Bronchial epithelial cell (primary cell): ENCODE data around the gene CD99L2. TPM values are rescaled to one million over a fixed set of nuclear protein-coding genes. Genes with fewer than 3 reads are reported as not detected.

Experiments used
- DNase-seq: peaks from one replicate; pipeline ENCODE4 v3.0.0-alpha.2; 2010; ENCODE audit warnings: low read depth
- FAIRE-seq: peaks from 2 replicates; lab custom pipeline; 2011; peaks lifted over from hg19 to GRCh38; lab: Jason Lieb, UNC
- H3K27me3 ChIP-seq: 2 replicates; pipeline ENCODE4 v1.5.1; 2011; ENCODE audit warnings: low read length; ENCODE audit not compliant: control insufficient read depth, insufficient read depth
- H3K36me3 ChIP-seq: 2 replicates; pipeline ENCODE4 v1.5.1; 2011; ENCODE audit warnings: low read length; ENCODE audit not compliant: control insufficient read depth, insufficient read depth
- H3K4me3 ChIP-seq: 2 replicates; pipeline ENCODE4 v1.5.1; 2011; ENCODE audit warnings: mild to moderate bottlenecking, low read depth, low read length, control low read depth
- total RNA-seq: library from RNA; depleted of rRNA; stranded (reverse); fragments of >200 nt; gene quantifications from 2 replicates; pipeline ENCODE4 v1.2.1, GENCODE V29; 2014
- TF ChIP-seq, protein P1 (sequence below): IDR thresholded peaks from 2 replicates; pipeline ENCODE4 v1.5.1; 2011; ENCODE audit warnings: mild to moderate bottlenecking, moderate library complexity, low read length, control low read depth, inconsistent platforms; ENCODE audit not compliant: insufficient read depth, severe bottlenecking

Gene CD99L2
- total RNA-seq, 1 donor from 2014 or later: 10.8 TPM

DNA sequence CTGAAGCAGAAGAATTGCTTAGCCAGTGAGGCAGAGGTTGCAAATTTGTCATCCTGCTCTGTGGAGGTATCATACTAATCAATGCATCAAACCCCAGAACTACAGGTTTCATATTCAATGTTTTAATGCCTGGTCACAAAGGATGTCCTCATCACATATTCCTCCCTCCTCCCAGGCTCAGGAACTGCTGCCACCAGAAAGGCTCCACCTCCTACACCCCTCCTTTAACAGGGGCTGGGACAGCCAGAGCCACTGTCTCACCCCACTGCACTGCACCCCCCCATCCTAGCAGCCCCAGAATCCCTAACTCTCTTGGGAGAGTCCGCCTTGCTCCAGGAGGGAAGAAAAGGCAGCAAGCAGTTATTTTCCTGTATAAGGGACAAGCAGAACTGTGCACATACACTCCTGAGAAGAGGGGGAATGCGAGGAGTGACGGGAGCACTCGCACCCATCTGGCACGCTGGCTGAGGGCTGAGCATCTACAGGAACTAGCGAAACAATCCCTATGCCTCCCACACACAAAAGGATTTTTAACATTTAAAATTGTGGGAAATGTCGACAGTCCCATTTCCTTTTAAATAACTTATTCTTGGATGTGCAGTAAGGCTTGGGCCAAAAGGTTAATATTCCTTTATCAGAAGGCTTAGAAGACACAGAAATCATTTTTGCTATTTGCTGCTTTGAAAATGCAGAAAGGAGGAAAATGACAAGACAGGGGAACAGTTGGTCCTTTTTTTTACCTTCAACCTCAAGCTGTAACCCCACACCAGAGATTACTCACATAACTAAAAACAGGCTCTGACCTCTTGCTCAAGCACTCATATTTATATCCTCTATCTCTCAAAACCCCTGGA lies 27.8 kb downstream of the CD99L2 start:
- TF ChIP-seq, protein P1, sequence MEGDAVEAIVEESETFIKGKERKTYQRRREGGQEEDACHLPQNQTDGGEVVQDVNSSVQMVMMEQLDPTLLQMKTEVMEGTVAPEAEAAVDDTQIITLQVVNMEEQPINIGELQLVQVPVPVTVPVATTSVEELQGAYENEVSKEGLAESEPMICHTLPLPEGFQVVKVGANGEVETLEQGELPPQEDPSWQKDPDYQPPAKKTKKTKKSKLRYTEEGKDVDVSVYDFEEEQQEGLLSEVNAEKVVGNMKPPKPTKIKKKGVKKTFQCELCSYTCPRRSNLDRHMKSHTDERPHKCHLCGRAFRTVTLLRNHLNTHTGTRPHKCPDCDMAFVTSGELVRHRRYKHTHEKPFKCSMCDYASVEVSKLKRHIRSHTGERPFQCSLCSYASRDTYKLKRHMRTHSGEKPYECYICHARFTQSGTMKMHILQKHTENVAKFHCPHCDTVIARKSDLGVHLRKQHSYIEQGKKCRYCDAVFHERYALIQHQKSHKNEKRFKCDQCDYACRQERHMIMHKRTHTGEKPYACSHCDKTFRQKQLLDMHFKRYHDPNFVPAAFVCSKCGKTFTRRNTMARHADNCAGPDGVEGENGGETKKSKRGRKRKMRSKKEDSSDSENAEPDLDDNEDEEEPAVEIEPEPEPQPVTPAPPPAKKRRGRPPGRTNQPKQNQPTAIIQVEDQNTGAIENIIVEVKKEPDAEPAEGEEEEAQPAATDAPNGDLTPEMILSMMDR: no peak
- no peaks in the 10 kb centered on the region for H3K36me3 ChIP-seq
- H3K27me3 ChIP-seq: no peaks in the 10 kb centered on the region
- H3K4me3 ChIP-seq: no peak overlapping the region
- no peak for DNase-seq
- no peak for FAIRE-seq

DNA sequence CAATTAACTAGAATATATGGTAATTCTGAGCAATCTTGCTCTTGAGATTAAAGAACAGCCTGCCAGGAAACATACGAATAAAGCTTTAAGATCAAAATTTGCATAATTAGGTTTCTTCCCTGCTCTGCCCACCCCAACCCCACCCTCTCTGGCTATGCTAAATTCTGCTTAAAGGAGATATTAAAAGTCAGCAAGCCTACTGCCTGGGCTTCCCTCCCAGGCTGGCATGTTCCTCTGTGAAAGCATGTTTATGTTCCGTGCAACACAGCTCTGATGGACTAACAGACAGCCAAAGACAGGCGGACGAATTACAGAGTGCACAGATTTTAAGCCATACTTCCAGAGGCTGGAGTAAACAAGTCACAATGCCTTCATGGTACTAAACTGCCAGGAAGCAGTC lies 28.4 kb downstream of the CD99L2 start:
- Histone ChIP-seq H3K27me3 (no peaks in the 10 kb centered on the region), H3K4me3 (no peak overlapping the region), H3K36me3 (no peaks in the 10 kb centered on the region)
- no peak for DNase-seq
- TF ChIP-seq, protein P1: no peak
- FAIRE-seq: no peak

DNA sequence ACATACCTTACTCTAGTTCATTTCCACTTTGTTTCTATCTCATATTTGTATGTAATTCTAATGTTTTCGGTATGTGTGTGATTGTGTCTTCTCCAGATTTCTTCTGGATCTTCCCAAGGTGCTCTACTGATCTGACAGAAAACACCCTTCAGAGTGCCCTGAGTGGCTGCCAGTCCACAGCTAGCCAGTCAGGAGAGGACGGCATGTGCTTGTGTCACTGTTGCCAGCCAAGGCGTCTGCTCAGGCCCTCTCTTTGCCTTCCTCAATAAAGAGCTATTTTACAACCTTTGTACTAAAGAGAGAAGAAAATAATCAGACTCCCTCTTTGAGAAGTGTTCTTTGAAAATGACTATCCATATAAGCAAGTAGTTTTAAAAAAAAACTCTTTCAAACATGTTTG lies 29.0 kb downstream of the CD99L2 start:
- DNase-seq (no peak), FAIRE-seq (no peak)

DNA sequence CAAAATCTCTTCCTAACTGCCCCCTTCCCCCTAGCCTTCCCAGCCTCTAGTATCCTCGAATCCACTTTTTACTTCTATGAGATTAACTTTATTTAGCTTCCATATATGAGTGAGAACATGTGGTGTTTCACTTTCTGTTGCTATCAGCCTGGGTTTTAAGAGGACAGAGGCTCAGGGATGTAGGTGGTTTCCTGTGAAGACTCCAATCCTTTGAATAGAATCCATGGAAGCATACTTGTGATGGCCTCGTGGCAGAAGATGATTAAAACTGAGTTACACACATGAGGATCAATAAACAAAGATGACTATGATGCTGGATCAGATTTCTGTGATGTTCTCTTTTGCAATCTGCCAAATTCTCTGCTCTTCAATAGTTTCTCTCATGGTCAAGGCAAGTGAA lies 29.8 kb downstream of the CD99L2 start:
- no peak for DNase-seq
- H3K27me3 ChIP-seq: no peaks in the 10 kb centered on the region
- H3K4me3 ChIP-seq: no peak overlapping the region
- TF ChIP-seq, protein P1: no peak
- H3K36me3 ChIP-seq: no peaks in the 10 kb centered on the region
- FAIRE-seq: no peak

More for the DNA sequence above, 29.0 kb downstream of the CD99L2 start:
- TF ChIP-seq, protein P1: no peak
- H3K4me3 ChIP-seq: no peak overlapping the region
- H3K27me3 ChIP-seq: no peaks in the 10 kb centered on the region
- no peaks in the 10 kb centered on the region for H3K36me3 ChIP-seq

GRCh38 chrX:150864127-150864526 lies 34.3 kb downstream of the CD99L2 start:
- H3K36me3 ChIP-seq: no peaks in the 10 kb centered on the region
- no peak for FAIRE-seq
- no peak for DNase-seq
- H3K27me3 ChIP-seq: no peaks in the 10 kb centered on the region
- TF ChIP-seq, protein P1: no peak
- no peak overlapping the region for H3K4me3 ChIP-seq

DNA sequence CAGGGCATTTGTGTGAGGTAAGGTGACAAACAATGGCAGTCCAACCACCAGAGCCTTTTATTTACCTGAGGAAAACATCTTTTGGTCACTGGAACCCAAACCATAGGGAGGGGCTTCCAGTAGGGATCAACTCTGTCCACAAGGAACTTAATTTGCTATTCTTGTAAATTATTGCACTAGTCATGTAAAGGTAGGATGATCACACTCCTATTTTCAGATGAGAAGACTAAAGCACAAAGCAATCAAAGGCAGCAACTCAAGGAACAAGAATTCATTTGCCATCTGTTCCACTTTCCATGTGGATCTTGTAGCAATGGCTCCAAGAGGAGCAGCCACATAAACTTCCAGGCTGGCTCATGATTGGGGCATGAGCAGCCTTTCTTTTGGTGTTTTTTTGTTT lies 35.3 kb downstream of the CD99L2 start:
- DNase-seq: no peak
- no peaks in the 10 kb centered on the region for H3K27me3 ChIP-seq
- no peak for FAIRE-seq
- H3K36me3 ChIP-seq: no peaks in the 10 kb centered on the region
- TF ChIP-seq, protein P1: no peak
- no peak overlapping the region for H3K4me3 ChIP-seq
